MM.1S (cell line): ENCODE results near the gene SCO2.
"Not testable (repeated sequence)": the region's sequence is repeated elsewhere in the genome, so short reads cannot be mapped to it uniquely, and the experiment has no call there.

Source experiments
- EZH2 ChIP-seq: fragments of 300-600 bp; sonication (generic); optimal IDR thresholded peaks from 2 replicates; pipeline ENCODE3; 2017; ENCODE audit warnings: low read depth, mild to moderate bottlenecking, antibody characterized with exemption, low read length, mixed read lengths
- EZH2phosphoT487 ChIP-seq: fragments of 300-600 bp; sonication (generic); IDR thresholded peaks from 2 replicates; pipeline ENCODE4 v1.6.1; 2018; ENCODE audit warnings: antibody characterized with exemption, low read length
- TF ChIP-seq, protein P1 (sequence below): fragments of 300-600 bp; sonication (generic); IDR thresholded peaks from 2 replicates; pipeline ENCODE4 v1.5.1; 2016; ENCODE audit warnings: antibody characterized with exemption, low read length, mixed read lengths

DNA sequence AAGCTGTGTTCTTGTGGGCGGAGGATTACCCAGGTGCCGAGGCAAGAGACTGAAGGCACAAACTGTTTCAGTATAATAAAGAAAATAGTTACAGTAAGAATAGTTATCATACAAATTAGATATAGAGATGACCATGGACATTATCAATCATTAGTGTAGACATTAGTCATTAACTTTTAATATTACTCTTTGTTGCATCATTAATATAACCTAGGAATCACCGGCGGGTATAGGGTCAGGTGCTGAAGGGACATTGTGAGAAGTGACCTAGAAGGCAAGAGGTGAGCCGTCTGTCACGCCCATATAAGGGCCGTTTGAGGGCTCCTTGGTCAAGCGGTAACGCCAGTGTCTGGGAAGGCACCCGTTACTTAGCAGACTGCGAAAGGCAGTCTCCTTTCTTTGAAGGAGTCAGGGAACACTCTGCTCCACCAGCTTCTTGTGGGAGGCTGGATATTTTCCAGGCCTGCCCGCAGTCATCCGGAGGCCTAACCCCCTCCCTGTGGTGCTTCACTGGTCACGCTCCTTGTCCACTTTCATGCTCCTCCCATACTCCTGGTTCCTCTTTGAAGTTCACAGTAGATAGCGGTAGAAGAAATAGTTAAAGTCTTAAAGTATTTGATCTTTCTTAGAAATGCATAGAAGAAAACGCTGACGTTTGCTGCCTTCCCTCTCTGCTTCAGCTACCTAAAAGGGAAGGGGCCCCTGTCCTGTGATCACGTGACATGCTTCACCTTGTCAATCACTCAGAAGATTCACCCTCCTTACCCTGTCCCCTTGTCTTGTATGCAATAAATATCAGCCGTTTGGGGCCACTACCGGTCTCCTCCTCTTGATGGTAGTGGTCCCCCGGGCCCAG lies 8.7 kb upstream of the SCO2 start:
- TF ChIP-seq, protein P1, sequence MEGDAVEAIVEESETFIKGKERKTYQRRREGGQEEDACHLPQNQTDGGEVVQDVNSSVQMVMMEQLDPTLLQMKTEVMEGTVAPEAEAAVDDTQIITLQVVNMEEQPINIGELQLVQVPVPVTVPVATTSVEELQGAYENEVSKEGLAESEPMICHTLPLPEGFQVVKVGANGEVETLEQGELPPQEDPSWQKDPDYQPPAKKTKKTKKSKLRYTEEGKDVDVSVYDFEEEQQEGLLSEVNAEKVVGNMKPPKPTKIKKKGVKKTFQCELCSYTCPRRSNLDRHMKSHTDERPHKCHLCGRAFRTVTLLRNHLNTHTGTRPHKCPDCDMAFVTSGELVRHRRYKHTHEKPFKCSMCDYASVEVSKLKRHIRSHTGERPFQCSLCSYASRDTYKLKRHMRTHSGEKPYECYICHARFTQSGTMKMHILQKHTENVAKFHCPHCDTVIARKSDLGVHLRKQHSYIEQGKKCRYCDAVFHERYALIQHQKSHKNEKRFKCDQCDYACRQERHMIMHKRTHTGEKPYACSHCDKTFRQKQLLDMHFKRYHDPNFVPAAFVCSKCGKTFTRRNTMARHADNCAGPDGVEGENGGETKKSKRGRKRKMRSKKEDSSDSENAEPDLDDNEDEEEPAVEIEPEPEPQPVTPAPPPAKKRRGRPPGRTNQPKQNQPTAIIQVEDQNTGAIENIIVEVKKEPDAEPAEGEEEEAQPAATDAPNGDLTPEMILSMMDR: not testable (repeated sequence)
- TF ChIP-seq EZH2phosphoT487, EZH2: not testable (repeated sequence)
